Neural cell (in vitro differentiated cells): Measurements from ENCODE around the gene MAP3K1. TPM values are rescaled to one million over a fixed set of nuclear protein-coding genes. Genes with fewer than 3 reads are reported as not detected.

ENCODE experiments used
- H2AFZ ChIP-seq: fragments of 200-600, 300-800 bp; sonication (generic), shearing (Covaris generic); 2 replicates; pipeline ENCODE4 v1.6.0; 2014; ENCODE audit warnings: low read depth, mild to moderate bottlenecking, antibody characterized with exemption, low read length, moderate library complexity
- H3F3A ChIP-seq: fragments of 200-600 bp; shearing (Covaris generic); 2 replicates; pipeline ENCODE4 v1.6.1; 2016; ENCODE audit warnings: mild to moderate bottlenecking, moderate library complexity, mixed read lengths, antibody characterized with exemption, low read length; ENCODE audit not compliant: insufficient read depth, poor library complexity, severe bottlenecking
- H3K27ac ChIP-seq: fragments of 200-600, 300-800 bp; sonication (generic), shearing (Covaris generic); 2 replicates; pipeline ENCODE4 v1.5.1; 2014; ENCODE audit warnings: mild to moderate bottlenecking, low read length, moderate library complexity
- H3K27me3 ChIP-seq: fragments of 300-800, 200-600 bp; sonication (generic), shearing (Covaris generic); 2 replicates; pipeline ENCODE4 v1.6.0; 2014; ENCODE audit warnings: mild to moderate bottlenecking, low read depth, low read length, moderate library complexity; ENCODE audit not compliant: insufficient read depth
- H3K36me3 ChIP-seq: fragments of 300-800, 200-600 bp; sonication (generic), shearing (Covaris generic); 2 replicates; pipeline ENCODE4 v1.5.1; 2014; ENCODE audit warnings: mild to moderate bottlenecking, antibody characterized with exemption, low read length, moderate library complexity; ENCODE audit not compliant: insufficient read depth
- H3K4me2 ChIP-seq: fragments of 300-800, 200-600 bp; sonication (generic), shearing (Covaris generic); 2 replicates; pipeline ENCODE4 v1.6.0; 2014; ENCODE audit warnings: mild to moderate bottlenecking, low read length
- H3K4me3 ChIP-seq: fragments of 300-800, 200-600 bp; sonication (generic), shearing (Covaris generic); 2 replicates; pipeline ENCODE4 v1.5.1; 2014; ENCODE audit warnings: mild to moderate bottlenecking, low read length, moderate library complexity
- H3K79me2 ChIP-seq: fragments of 200-600 bp; shearing (Covaris generic); replicated peaks from 2 replicates; pipeline ENCODE4 v1.6.0; 2014; ENCODE audit warnings: mild to moderate bottlenecking, low read length, moderate library complexity; ENCODE audit not compliant: insufficient read depth
- H3K9ac ChIP-seq: fragments of 300-800, 200-600 bp; sonication (generic), shearing (Covaris generic); 2 replicates; pipeline ENCODE4 v1.6.1; 2016; ENCODE audit warnings: mild to moderate bottlenecking, low read length, mixed read lengths
- H3K9me2 ChIP-seq: fragments of 200-600 bp; shearing (Covaris generic); 2 replicates; pipeline ENCODE4 v1.6.1; 2016; ENCODE audit warnings: mild to moderate bottlenecking, low read length, mixed read lengths; ENCODE audit not compliant: insufficient read depth
- H3K9me3 ChIP-seq: fragments of 200-600, 300-800 bp; sonication (generic), shearing (Covaris generic); 2 replicates; pipeline ENCODE4 v1.6.1; 2016; ENCODE audit warnings: mild to moderate bottlenecking, mixed run types, low read length, moderate library complexity, mixed read lengths
- H4K20me1 ChIP-seq: fragments of 200-600 bp; shearing (Covaris generic); 2 replicates; pipeline ENCODE4 v1.6.1; 2016; ENCODE audit warnings: mild to moderate bottlenecking, mixed run types; ENCODE audit not compliant: insufficient read depth
- EP300 ChIP-seq: fragments of 450-650 bp; conservative IDR thresholded peaks from 2 replicates; pipeline ENCODE4 v1.6.1; 2014; ENCODE audit warnings: antibody characterized with exemption, mild to moderate bottlenecking, moderate library complexity; ENCODE audit not compliant: poor library complexity, severe bottlenecking
- EZH2 ChIP-seq: fragments of 200-600, 300-800 bp; shearing (Covaris generic), sonication (generic); IDR thresholded peaks from 2 replicates; pipeline ENCODE4 v1.6.1; 2014; ENCODE audit warnings: antibody characterized with exemption, low read length, borderline replicate concordance, mild to moderate bottlenecking; ENCODE audit not compliant: insufficient read depth, poor library complexity, severe bottlenecking
- MXI1 ChIP-seq: fragments of 450-650 bp; conservative IDR thresholded peaks from 2 replicates; pipeline ENCODE4 v1.6.1; 2014; ENCODE audit warnings: antibody characterized with exemption, mild to moderate bottlenecking; ENCODE audit not compliant: poor library complexity, severe bottlenecking
- POLR2AphosphoS5 ChIP-seq: IDR thresholded peaks from 2 replicates; pipeline ENCODE4 v1.6.1; 2012
- RAD21 ChIP-seq: fragments of 450-650 bp; conservative IDR thresholded peaks from 2 replicates; pipeline ENCODE4 v1.6.1; 2014; ENCODE audit warnings: antibody characterized with exemption, mild to moderate bottlenecking, moderate library complexity
- REST ChIP-seq: IDR thresholded peaks from 2 replicates; pipeline ENCODE4 v1.6.1; 2012; ENCODE audit warnings: borderline replicate concordance
- SMC3 ChIP-seq: fragments of 450-650 bp; conservative IDR thresholded peaks from 2 replicates; pipeline ENCODE4 v1.6.1; 2014; ENCODE audit warnings: antibody characterized with exemption, mild to moderate bottlenecking, moderate library complexity; ENCODE audit not compliant: poor library complexity
- TAF1 ChIP-seq: IDR thresholded peaks from 2 replicates; pipeline ENCODE4 v1.6.1; 2012; ENCODE audit warnings: low read depth
- polyA plus RNA-seq: library from polyadenylated mRNA; depleted of rRNA; stranded (reverse); fragments of >200 nt; gene quantifications from 2 replicates; pipeline ENCODE4 v1.2.3, GENCODE V29; 2014
- TF ChIP-seq, protein P1 (sequence below): fragments of 450-650 bp; IDR thresholded peaks from 2 replicates; pipeline ENCODE4 v1.5.1; 2014; ENCODE audit warnings: antibody characterized with exemption, mild to moderate bottlenecking, moderate library complexity; ENCODE audit not compliant: poor library complexity, severe bottlenecking

Gene MAP3K1
- polyA plus RNA-seq, 1 donor from 2014 or later: 26.4 TPM

- H3K4me3 ChIP-seq: no peak overlapping the region
- TF ChIP-seq RAD21: no peak
- TF ChIP-seq REST: no peak
- no peak for TF ChIP-seq TAF1
- no peak for TF ChIP-seq EZH2
- no peak for TF ChIP-seq EP300
- no peak for TF ChIP-seq POLR2AphosphoS5
- TF ChIP-seq, protein P1, sequence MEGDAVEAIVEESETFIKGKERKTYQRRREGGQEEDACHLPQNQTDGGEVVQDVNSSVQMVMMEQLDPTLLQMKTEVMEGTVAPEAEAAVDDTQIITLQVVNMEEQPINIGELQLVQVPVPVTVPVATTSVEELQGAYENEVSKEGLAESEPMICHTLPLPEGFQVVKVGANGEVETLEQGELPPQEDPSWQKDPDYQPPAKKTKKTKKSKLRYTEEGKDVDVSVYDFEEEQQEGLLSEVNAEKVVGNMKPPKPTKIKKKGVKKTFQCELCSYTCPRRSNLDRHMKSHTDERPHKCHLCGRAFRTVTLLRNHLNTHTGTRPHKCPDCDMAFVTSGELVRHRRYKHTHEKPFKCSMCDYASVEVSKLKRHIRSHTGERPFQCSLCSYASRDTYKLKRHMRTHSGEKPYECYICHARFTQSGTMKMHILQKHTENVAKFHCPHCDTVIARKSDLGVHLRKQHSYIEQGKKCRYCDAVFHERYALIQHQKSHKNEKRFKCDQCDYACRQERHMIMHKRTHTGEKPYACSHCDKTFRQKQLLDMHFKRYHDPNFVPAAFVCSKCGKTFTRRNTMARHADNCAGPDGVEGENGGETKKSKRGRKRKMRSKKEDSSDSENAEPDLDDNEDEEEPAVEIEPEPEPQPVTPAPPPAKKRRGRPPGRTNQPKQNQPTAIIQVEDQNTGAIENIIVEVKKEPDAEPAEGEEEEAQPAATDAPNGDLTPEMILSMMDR: no peak
- no peak for TF ChIP-seq MXI1
- no peak for TF ChIP-seq SMC3
- no peaks in the 10 kb centered on the region for H3K36me3 ChIP-seq
- H2AFZ ChIP-seq: no peak overlapping the region
- H3K27ac ChIP-seq: no peak overlapping the region
- no peak overlapping the region for H3K4me2 ChIP-seq
- H3K9me3 ChIP-seq: no peaks in the 10 kb centered on the region
- no peaks in the 10 kb centered on the region for H4K20me1 ChIP-seq
- H3K27me3 ChIP-seq: no peaks in the 10 kb centered on the region
- no peak overlapping the region for H3K9ac ChIP-seq
- no peaks in the 10 kb centered on the region for H3K79me2 ChIP-seq
- H3F3A ChIP-seq: no peaks in the 10 kb centered on the region
- H3K9me2 ChIP-seq: no peaks in the 10 kb centered on the region
Measured at GRCh38 chr5:56791396-56791795, 24.0 kb upstream of the MAP3K1 start.

DNA sequence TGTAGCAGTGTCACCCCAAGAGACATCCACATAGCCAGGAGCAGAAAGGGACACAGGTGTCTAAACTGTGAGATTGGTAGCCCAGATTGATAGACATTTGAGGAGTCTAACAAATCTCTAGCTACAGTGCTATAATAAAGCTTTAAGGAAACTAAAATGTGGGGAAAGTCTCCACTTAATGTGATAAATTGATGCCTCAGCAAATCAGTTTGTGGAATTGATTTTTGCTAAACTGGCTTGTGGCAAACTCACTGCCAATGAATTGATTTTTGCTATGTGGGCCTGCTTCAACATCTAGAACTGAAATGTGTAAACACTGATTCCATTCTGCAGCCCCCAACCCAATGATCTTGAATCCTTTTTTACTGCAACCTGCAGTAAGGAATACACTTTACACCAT is 16.8 kb upstream of the MAP3K1 start:
- Histone ChIP-seq H3K9me2 (no peaks in the 10 kb centered on the region), H3K9me3 (no peaks in the 10 kb centered on the region), H4K20me1 (no peaks in the 10 kb centered on the region), H3K36me3 (no peaks in the 10 kb centered on the region), H3K79me2 (no peaks in the 10 kb centered on the region), H2AFZ (no peak overlapping the region), H3K4me2 (no peak overlapping the region), H3K27ac (no peak overlapping the region), H3K9ac (no peak overlapping the region), H3K4me3 (no peak overlapping the region), H3F3A (no peaks in the 10 kb centered on the region), H3K27me3 (no peaks in the 10 kb centered on the region)
- TF ChIP-seq TAF1 (no peak), RAD21 (no peak), EZH2 (no peak), SMC3 (no peak), EP300 (no peak), MXI1 (no peak), REST (no peak), POLR2AphosphoS5 (no peak)
- TF ChIP-seq, protein P1: no peak
